ENCODE data around the gene IGF2BP2. TPM values are rescaled to one million over a fixed set of nuclear protein-coding genes. Genes with fewer than 3 reads are reported as not detected.

Gene IGF2BP2
- total and polyA plus RNA-seq, 7 donors: 1.1 to 5.6 (median 2.3) TPM

DNA sequence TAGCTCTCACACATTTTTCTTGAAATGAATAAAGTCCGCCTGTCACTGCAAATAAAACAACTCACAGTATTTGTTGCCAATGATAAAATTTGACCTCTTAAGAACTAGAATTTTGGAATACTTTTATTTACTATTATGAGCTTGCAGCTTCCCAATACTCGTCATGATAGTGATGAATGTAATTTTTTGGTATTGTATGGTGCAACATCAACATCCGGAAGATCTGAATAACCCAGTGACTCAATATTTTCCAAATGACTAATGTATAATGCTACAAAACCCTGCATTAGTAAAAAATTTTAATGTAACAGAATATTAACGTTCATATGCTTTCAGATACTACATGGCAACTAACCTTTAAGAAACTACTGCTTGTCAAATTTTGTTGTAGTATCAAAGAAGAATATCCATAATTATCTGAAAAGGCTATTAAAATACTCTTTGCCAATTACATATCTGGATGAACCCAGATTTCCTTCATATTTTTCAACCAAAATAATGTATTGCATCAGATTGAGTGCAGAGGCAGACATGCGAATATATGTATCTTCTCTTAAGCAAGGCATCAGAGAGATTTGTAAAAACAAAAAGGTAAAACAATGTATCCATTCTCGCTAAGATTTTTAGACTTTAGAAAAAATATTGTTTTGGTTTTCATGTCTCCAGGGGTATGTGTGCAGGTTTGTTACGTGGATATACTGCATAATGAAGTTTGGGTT is 95.3 kb downstream of the IGF2BP2 start:
- H3K4me1 ChIP-seq: no peaks in the 10 kb centered on the region
- 76 to 79% (median 76%) methylated on average over 7 of the region's 7 CpGs for WGBS, 3 donors
- H3K36me3 ChIP-seq (ENCODE audit: insufficient read depth in 1 of 2, low read depth in 1 of 2): no peaks in the 10 kb centered on the region
- intact Hi-C loops (cut with DNase I): loop anchor here in 1 of 2 donors (5.0 kb wide), 1 partner anchor 43 kb away; no protein-coding TSS in a partner anchor
- no peak overlapping the region for H3K4me3 ChIP-seq
- DNase-seq (no peak), ATAC-seq (no peak)
- TF ChIP-seq CTCF (IDR thresholded peaks at IDR 0.05): no peak
- H3K9me3 ChIP-seq: no peaks in the 10 kb centered on the region
- H3K27me3 ChIP-seq (ENCODE audit: insufficient read depth in 3 of 3, low read length in 2 of 3): no peaks in the 10 kb centered on the region
- H3K27ac ChIP-seq: no peak overlapping the region

GRCh38 chr3:185728630-185729336 is 96.1 kb downstream of the IGF2BP2 start:
- H3K36me3 ChIP-seq (ENCODE audit: insufficient read depth in 1 of 2, low read depth in 1 of 2): no peaks in the 10 kb centered on the region
- 83 to 87% (median 83%) methylated on average over 10 of the region's 10 CpGs for WGBS, 3 donors
- no peaks in the 10 kb centered on the region for H3K9me3 ChIP-seq
- intact Hi-C loops (cut with DNase I): no loop called here
- H3K4me3 ChIP-seq: no peak overlapping the region
- H3K4me1 ChIP-seq: no peaks in the 10 kb centered on the region
- TF ChIP-seq CTCF (IDR thresholded peaks at IDR 0.05): no peak
- H3K27ac ChIP-seq: no peak overlapping the region
- no peak for DNase-seq
- no peak for ATAC-seq
- no peaks in the 10 kb centered on the region for H3K27me3 ChIP-seq (ENCODE audit: insufficient read depth in 3 of 3, low read length in 2 of 3)

GRCh38 chr3:185727873-185728272 is 97.0 kb downstream of the IGF2BP2 start:
- H3K36me3 ChIP-seq (ENCODE audit: insufficient read depth in 1 of 2, low read depth in 1 of 2): no peaks in the 10 kb centered on the region
- no peak for ATAC-seq
- no peaks in the 10 kb centered on the region for H3K4me1 ChIP-seq
- WGBS, 3 donors: 83 to 91% (median 85%) methylated on average over 9 of the region's 9 CpGs
- no peak overlapping the region for H3K4me3 ChIP-seq
- no peaks in the 10 kb centered on the region for H3K27me3 ChIP-seq (ENCODE audit: insufficient read depth in 3 of 3, low read length in 2 of 3)
- no peak for DNase-seq
- no peaks in the 10 kb centered on the region for H3K9me3 ChIP-seq
- TF ChIP-seq CTCF (IDR thresholded peaks at IDR 0.05): no peak
- H3K27ac ChIP-seq: no peak overlapping the region
- intact Hi-C loops (cut with DNase I): no loop called here

DNA sequence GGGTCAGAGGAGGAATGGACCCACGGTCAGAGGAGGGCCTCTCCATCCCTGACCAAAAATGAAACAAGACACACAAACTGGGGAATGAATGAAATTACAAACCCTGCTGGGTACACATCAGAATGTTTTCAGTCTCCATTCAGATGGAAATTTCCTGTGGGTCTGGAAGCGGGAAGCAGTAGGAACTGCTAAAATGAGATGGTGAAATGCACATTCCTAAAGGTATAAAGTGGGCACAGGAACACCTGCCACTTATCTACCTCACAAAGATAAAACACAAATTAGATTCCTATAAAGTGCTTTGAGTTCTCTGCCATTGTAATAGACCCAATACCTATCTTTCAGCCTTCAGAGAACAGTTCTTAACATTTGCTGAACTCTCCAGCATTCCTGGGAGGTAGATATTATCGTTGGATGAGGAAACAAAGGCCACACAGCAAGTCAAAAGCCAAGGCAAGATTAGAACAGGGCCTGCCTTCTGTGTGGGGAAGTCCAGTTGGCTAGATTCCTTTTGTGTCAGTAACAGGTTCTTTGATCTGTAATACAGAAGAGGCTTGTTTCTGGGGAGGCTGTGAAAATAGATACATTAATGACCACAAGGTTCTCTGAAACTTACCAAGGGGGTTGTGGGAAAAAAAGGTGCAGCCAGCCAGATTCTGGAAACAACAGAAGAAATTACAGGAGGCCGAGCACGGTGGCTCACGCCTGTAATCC is 98.4 kb downstream of the IGF2BP2 start:
- no peaks in the 10 kb centered on the region for H3K9me3 ChIP-seq
- no peak for TF ChIP-seq CTCF (IDR thresholded peaks at IDR 0.05)
- 72 to 83% (median 75%) methylated on average over 6 of the region's 6 CpGs for WGBS, 3 donors
- no peak for DNase-seq
- H3K4me3 ChIP-seq: no peak overlapping the region
- no peaks in the 10 kb centered on the region for H3K4me1 ChIP-seq
- H3K27ac ChIP-seq: no peak overlapping the region
- H3K36me3 ChIP-seq (ENCODE audit: insufficient read depth in 1 of 2, low read depth in 1 of 2): no peaks in the 10 kb centered on the region
- no peaks in the 10 kb centered on the region for H3K27me3 ChIP-seq (ENCODE audit: insufficient read depth in 3 of 3, low read length in 2 of 3)
- ATAC-seq: no peak
- intact Hi-C loops (cut with DNase I): no loop called here
